Stimulated activated CD8-positive, alpha-beta memory T cell treated with anti-CD3 and anti-CD28 coated beads, Interleukin-12 subunit alpha, Interleukin-12 subunit beta, amount 100 ng/mL, for 1 hour (primary cell): ENCODE data around the gene LSM2.
"Not testable (repeated sequence)": the region's sequence is repeated elsewhere in the genome, so short reads cannot be mapped to it uniquely, and the experiment has no call there.

Experiments
- DNase-seq: peaks from one replicate; pipeline ENCODE4 v3.0.0-alpha.2; 2020; ENCODE audit warnings: low read depth

Gene LSM2

DNA sequence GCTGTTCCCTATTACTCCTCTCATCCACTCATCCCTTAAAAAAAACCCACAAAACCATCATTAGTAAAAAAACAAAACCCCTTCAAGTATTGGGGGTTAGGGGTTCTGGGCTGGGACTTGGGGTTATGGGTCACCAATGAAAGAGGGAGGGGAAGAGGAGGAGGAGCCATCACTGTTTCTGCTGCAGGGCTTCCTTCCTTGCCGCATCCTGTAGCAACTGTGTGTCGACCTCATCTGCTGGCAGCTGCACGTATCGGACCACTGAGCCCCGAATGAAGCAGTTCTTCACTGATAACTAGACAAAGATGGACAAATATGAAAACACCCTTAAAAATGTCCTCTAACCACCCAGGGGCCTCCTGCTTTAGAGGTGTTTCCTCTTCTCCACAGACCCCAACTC is 9.2 kb downstream of the LSM2 start:
- no peak for DNase-seq

DNA sequence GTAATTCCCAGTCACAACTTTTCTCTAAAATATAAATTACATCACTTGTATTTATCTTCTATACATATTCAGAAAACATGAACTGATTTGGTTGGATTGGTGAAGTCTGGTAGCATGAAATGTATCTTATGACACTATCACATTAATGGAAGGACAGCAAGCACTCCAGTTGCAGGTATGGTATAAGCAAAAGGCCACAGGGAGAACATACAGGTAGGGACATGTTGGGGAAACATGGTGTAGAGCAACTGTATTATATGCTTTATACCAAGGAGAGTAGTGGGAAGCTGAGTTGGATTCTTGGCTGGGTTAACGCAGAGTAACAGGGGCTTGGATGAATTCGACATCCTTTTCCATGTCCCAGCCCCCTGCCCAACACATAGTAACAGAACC is 9.8 kb downstream of the LSM2 start:
- no peak for DNase-seq

DNA sequence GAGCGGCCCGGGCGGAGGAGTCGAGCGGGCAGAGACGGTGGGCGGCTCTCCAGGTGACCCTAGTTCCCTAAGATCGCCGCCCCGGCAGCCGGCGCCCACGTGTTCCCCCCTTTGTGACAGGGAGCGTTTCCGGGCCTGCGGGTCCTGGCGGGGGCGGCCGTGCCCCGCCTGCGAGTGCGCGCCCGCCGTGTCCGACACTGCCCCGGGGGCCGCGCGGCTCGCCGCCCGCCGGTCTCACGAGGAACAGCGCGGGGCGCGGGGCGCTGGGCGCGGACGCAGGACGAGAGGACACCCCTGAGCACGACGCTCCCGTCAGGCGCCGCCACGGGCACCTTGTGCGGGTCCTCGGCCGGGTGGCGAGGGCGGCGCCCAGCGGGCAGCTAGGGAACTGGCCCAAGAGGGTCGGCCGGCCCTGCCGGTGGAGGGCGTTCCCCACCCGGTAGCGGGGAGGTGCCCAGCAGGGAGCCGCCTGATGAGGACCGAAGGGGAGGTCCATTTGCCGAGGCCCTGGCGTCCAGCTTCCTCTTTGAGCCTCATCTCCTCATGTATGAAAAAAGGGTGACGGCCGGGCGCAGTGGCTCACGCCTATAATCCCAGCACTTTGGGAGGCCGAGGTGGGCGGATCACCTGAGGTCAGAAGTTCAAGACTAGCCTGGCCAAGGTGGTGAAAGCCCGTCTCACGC is 11.0 kb downstream of the LSM2 start, which contains the start of gene VARS1:
TSS of gene VARS1 (minus strand) at position 137 of the 683 bp plus-strand sequence. CDS start 535 bp downstream, outside the sequence.
- DNase-seq = peak; percentile 73

DNA sequence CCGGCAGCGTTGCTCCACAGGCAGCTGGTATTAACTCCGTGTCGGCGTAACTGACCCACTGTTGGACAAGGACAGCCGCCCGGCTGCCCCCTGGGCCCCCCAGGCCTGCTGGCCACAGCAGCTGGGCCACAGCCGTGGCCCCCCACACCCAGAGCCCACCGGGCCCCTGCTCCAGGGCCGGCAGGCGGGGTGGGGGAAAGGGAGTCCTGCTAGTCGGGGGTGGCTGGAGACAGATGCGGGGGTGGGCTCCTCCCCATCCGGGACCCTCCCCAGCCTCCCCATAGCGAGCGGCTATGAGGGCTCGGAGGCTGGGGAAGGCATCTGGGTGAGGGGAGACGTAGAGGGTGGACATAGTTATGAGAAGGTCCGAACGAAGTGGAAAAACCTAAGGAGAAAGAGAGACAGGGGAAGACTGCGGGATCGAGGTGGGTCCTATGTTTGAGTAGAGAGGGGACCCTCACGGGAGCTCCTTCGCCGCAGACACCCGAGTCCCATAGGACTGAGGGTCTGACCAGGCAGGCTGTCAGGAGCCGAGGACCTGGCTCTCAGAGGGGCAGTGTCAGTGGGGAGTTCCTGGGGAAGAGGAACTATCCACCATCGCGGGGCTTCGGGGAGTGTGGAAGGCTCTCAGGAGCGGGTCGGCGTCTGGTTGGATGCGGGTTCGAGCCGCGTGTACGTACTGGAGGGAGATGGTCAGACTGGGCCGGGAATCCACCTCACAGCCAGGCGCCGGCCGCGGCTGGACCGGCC is 11.7 kb downstream of the LSM2 start:
- no peak for DNase-seq

DNA sequence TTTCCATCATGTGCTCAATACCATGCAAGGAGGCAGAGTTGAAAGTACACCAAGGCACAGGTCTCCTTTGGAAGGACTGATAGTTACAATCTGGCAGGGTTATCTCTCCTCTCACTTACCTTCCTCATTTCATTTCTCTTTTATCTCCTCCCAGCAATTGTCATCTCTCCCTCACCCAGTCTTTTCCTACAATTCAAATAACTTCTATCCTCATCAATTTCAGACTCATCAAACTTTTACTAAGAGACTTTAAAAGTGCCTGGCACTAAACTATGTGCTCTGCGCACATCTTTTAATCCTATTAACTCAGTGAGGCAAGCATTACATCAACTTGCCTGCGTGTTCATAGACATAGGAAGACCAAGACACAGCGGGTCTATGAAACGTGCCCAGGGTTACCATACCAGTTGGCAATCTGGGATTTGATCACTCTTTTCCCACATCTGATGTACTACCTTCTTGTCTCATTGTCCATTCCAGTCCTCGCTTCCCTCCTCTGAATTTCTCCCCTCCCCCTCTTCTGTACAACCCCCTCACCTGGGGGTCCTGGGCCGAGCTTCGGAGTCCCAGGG is 12.4 kb downstream of the LSM2 start:
- DNase-seq = no peak

DNA sequence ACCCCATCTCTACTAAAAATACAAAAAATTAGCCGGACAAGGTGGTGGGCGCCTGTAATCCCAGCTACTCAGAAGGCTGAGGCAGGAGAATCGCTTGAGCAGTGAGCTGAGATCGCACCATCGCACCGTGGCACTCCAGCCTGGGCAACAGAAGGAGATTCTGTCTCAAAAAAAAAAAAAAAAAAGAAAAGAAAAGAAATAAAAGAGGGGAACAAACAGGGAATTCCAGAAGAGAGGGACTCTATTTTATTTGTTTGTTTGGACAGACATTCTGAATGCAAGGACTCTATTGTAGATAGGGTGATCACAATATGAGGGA is 12.9 kb downstream of the LSM2 start:
- DNase-seq = not testable (repeated sequence)

DNA sequence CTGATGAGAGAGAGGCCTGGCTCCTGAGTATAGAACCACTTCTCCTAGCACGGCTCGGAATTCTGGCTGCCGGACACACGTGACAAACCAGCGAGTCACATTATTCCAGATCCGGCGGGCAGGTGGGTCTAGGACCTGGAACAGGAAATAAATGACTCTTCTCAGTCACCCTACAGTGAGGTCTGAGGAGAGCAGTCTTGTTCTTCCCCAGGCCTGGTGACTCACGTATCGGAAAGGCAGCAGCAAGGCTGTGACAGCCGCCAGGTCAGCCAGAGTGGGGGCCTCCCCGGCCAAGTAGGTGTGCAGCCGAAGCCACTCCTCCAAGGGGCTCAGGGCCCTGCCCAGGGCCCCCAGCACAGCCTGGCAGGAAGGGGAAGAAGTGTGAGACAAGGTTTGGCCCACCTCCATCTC is 14.0 kb downstream of the LSM2 start:
- DNase-seq = no peak

DNA sequence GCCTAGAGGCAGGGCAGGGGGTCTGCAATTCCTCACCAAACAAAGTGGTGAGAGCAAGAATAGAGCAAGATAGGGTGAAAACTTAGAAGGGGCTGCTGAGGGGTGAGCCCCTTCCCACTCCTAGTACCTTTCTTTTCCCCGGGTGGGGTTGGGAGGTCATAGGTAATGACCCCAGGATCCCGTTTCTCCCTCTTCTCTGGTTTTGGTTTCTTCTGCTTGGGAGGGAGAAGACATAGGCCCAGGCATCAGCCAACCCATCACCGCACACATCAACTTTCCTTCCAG is 14.7 kb downstream of the LSM2 start:
- DNase-seq = no peak

DNA sequence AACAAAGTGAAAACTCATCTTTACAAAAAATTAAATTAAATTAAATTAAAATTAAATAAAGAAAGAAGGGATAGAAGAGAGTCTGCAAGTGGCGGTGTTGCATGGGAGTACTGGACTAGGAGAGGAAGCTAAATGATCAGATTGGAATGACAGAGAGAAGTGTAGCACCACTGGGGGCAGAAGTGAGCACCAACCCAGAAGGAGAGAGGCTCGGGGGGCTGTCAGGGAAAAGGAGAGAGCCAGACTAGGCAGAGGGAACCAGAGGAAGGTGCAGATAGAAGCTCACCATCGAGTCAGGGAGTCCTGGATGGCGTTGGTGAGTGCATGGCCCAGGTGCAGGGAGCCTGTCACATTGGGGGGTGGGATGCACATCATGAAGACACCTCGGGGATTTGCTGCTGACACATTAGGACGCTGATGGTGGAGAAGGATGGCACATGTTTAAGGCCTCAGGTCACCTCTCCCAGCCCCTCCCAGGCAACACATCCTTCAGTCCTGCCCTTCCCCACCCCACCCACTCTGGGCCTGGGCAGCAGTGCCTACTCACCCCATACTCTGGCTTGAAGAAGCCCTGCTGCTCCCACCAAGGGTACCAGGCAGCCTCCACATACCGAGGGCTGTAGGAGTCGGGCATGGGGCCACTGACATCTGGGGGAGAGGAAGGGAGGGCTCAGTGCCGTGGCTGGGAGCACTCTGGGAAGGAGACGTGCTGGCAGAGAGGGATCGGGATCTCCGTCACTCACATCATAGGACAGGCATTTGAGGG is 15.3 kb downstream of the LSM2 start:
- no peak for DNase-seq

DNA sequence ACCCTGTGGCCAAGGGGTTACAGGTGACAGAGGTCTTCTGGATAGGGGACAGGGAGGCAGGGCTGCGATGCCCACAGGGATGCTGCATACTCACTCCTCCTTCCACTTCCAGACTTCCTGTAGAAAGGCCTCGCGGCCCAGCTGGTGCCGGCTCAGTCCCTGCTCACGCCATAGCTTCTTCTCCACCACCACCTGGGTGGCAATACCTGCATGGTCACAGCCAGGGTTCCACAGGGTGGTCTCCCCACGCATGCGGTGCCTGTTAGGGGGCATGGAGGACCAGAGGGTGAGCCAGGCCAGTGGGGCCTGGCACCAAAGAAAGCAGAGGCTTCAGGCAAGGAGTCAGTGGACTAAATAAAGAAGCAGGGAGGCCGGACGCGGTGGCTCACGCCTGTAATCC is 21.3 kb downstream of the LSM2 start:
- no peak for DNase-seq

DNA sequence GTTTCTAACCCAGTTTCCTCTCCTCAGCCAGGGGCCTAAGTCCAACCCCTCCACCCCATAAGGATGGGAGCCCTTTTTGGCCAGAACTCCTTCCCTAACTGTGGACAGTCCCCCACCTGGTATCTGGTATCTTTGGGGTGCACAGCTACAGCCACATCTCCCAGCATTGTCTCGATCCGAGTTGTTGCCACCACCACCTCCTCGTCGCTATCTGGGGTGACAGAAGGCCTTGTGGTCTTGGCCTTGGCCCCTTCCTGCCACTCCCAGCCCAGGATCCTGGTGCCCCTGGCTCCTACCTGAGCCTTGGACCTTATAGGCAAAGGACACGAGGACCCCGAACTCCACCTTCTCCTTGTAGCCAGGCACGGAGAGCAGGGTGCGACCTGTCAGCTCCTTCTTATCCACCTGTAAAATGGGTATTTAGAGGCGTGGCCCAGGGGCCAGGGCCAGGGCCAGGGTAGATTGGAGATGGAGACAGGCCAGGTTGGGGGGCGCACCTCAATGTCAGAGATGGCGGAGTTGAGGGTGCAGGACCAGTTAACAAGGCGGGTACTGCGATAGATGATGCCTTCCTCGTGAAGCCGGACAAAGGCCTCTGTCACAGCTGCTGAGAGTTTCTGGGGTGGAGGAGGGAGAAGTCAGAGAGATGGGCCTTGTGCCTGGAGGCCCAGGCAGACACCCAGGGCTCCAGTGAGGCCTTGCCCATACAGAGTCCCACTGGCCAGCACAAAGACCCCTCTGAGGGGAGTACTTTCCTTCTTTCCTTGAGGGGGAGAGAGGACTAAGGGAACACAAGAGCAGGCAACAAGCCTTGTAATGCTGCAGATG is 22.5 kb downstream of the LSM2 start:
- DNase-seq = no peak

DNA sequence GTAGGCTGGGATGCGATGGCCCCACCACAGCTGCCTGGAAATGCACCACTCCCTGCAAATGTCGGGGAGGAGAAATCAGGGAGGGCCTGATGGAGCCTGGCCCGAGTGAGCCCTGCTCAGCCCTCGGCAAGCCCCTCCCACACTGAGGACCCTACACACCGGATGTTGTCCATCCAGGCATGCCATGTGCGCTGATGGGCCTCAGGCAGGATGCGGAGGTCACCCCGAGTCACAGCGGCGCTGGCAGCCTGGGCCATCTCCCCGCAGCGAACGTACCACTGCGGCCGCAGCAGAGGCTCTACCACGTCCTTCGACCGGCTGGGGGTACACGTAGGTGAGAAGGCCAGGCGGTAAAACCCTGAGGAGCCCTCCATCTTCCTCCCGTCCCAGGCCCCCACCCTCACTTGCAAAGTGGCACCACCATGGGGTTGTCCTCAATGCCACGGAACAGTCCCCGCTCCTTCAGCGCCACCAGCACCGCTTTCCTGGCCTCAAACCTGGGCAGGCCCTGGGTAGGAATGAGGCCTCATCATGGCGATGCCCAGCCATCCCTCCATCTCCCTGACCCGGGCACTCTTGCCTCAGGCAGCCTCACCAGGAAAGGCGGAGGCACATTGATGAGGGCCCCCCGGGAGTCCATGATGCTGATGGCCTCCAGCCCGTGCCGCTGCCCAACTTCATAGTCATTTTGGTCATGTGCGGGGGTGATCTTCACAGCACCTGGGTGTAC is 24.5 kb downstream of the LSM2 start:
- DNase-seq = no peak

DNA sequence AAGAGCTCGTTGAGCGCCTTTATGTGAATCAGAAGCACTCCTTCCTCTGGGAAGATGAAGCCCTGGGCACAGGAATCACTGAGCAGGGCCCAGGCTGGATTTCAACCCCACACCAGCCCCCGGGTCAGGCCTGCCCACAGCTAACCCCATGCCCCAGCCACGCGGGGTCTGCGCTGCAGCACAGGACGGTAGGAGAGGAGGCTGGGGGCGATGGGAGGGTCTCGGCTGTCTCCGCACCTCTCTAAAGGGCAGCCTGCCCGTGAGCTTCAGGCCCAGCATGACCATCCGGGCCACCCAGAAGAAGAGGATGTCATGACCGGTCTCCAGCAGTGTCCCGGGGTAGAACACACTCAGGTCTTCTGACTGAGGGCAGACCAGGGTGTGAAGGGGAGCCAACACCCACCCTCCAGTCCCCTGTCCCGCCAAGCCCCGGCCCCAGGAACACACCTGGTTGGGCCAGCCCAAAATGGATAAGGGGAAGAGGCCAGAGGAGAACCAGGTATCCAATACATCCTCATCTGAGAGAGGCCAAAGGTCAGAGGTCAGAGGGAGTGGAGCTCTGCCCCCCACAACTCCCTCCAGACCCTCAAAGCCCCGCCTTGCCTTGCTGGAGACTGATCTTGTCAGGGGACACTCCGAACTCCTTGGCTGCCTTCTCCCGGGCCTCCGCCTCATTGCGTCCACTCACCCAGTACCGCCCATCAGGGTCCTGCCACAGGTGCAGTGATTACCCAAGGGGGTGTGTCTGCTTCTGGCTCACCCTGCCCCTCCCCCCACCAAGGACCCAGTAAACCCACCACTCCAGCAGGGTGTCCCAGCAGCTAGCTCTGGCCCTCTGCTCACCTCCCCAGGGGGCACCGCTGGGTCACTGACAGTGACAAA is 25.3 kb downstream of the LSM2 start:
- no peak for DNase-seq

DNA sequence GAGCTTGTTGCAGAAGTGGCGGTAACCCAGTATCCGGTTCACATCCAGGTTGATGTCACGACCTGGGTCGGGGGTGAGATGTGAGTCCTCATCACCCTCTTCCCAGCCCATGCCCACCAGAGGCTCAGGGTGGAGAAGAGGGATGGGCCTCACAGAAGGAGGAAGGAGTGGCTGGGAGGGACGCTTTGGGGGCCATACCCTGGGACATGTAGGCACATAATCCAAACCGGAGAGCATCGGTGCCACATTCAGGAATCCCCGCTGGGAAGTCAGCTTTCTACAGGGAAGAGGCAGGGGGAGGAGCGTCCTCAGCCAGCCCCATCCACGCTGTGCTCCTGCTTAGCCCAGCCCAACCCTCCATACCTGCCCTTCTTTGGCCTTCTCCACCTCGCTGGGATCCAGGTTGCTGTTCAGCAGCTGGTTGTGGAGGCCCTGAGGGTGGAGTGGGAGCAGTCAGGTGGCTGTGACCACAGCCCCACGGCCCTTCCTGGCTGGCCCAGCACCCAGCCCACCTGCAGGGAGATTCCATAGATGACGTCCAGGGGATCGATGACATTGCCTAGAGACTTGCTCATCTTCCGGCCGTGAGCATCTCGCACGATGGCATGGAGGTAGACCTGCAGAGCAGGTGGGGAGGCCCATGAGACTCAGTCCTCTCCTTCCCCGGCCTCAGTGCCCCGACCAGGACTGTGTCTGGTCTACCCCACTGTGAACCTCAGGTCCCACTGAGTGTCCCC is 26.1 kb downstream of the LSM2 start:
- no peak for DNase-seq

DNA sequence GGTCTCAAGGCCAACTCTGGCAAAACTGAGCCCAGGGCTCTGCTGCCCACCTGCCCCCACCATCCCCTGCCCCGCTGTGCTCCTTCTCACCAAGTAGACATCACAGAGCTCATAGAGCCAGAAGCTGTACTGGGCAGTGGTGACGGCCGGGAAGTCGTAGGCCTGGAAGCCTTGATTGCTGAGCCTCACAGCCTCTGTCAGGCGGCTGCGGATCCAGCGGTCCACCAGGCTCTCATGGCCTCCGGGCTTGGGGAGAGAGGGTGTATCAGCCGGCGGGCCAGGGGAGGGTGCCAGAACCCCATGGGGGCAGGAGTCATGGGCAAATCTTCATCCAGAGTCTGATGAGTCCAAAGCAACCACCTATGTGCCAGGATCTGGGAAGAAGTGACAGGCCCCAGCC is 26.9 kb downstream of the LSM2 start:
- no peak for DNase-seq

DNA sequence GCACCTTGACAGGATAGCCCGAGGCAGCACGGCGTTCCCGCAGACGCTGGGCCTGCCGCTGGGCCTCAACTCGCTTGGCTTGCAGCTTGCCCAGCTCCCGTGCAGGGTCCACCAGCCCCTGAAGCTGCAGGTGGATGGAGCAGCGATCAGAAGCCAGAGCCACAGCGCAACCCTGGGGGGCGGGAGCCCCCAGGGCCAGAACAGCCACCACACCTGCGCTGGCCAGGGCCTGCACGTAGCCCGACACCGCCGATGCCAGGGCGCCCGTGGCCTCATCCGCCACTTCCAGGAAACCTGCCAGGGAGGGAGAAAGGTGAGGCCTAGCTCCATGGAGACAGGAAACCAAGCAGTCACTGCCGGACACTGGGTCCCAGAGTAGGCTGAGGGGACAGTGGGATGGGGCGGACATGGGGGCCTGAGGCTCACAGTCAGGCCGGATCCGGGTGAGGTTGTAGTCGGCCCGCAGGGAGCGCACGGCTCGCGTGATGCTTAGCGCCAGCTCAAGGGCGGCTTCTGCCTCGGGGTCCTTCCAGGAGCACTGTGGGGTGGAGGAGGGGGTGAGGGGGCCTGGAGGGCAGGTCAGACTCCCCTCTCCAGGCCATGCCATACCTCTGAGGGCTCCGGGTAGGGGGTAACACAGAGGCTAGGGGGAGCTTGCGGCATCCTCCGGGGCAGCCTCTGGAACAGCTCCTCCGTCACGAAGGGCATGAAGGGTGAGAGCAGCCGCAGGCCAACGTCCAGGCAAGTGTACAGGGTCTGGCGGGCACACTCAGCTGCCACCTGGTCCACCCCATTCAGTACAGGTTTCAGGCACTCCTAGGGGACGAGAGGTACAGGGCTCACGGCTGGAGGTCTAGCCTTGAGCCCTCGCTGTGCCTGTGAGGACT is 27.5 kb downstream of the LSM2 start:
- DNase-seq = no peak

DNA sequence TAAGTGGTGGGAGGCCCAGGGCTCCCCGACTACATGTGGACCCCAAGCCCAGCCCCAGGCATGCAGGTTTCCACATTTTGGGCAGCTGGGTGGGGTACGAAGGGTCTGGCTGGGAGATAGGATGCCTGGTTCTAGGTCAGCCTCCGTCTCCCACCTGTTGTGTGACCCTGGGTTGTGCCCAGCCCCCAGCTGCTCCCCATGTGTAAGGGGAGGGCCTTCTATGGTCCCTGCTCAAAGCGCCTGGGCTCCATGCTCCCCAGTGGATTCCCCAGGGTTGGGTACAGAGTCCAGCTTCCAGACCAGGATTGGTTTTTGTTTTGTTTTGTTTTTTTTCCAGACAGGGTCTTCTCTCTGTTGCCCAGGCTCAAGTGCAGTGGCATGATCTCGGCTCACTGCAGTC is 28.6 kb downstream of the LSM2 start:
- no peak for DNase-seq

DNA sequence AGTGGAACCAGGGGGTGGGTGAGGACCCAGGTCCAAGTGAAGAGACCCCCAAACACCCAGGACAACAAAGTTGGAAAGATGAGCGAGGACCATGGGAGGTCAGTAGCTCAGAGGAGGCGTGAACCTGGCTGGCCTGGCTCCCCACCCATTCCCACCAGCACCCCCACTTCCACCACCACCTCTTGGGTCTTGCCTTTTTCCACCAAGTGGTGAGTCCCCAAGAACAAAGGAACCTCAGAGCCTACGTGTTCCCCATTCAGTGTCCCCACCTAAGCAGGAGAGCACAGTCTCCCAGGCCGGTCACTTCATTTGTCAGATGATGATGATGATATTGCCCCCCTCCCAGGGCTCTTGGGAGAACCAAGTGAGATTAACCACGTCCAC is 29.1 kb downstream of the LSM2 start:
- no peak for DNase-seq
